GM21619 (cell line): ENCODE results near the gene TMEM221.

Experiments used
- ATAC-seq: cut with Tn5 transposase; IDR thresholded peaks from one replicate; pipeline ENCODE4 v1.9.1; 2021; ENCODE audit not compliant: unreplicated experiment

The TMEM221 gene

DNA sequence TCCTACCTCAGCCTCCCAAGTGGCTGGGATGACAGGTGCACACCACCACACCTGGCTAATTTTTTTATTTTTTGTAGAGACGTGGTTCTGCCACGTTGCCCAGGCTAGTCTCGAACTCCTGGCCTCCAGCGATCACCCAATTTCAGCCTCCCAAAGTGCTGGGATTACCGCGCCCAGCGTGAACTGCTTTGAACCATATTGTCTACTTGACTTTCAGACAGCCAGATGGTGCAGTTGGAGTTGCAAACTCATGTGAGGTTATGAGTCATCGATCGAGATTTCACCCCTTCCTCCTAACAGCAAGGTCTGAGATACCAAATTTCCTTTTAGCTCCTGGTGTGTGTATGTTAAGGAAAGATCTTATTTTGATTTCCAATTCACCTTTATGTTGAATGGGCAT is 24.6 kb upstream of the TMEM221 start:
- no peak for ATAC-seq

DNA sequence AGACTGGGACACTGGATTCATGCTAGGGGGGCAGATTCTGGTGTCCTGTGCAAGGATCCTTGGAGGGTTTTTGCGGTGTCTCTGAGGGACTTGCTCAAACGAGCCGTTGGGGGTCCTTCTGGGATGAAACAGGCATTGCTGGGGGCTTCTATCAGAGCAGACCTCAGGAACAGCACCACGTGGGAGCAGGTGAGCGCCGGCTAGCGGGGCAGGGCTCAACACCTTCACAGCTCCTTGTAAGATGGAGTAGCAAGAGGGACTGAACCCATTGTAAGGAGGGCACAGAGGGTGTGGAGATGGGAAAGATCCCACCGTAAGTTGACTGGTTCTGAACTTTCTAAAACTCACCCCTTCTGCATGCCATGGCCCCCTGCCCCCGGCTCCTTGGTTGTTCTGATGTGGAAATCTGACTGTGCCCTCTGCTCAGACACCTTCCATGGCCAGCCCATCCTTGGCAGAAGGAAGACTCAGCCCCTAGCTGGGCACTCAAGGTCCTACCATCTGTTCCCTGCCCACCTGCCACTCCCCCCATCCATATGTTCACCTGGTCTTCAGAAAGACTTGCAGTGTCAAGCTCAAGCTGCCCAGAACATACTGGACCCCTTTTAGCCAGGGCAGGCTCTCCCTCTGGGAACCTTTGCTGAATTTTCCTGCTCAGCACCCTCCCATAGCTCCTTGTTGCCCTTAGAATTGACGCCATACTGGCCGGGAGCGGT is 23.1 kb upstream of the TMEM221 start:
- ATAC-seq: no peak

DNA sequence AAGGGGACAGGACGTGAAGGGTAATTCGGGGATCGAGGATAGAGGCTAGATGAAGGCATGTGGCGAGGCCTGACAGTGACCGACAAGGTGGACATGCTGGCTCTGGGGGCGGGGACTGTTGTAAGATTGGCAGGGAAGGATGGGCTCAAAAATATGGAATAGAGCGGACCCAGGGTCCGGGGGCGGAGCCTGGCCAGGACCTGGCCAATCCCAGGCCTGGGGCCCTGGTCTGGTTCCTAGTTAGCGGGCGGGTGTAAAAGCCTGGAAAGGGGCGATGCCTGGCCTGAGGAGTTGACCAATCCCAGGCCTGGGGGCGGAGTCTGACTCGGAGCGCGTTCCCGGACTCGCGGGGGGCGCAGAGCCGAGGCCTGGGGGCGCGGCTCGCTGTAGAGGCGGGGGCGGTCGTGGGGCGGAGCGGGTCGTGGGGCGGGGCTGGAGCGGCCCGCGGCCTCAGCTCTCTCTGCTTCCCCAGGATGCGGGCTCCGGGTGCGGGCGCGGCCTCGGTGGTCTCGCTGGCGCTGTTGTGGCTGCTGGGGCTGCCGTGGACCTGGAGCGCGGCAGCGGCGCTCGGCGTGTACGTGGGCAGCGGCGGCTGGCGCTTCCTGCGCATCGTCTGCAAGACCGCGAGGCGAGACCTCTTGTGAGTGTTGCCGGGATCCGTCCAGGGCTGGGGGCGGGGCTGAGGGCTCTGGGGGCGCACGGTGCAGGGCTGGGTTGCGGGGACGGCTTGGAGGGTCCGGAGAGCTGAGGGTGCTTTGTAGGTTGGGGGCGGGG is 21.8 kb upstream of the TMEM221 start, which contains the start of gene SLC27A1:
Gene SLC27A1, plus strand, starts transcription at position 457 of the 774 bp plus-strand sequence. Its CDS starts 17 bp downstream, at position 474.
- peak; percentile 67 for ATAC-seq

DNA sequence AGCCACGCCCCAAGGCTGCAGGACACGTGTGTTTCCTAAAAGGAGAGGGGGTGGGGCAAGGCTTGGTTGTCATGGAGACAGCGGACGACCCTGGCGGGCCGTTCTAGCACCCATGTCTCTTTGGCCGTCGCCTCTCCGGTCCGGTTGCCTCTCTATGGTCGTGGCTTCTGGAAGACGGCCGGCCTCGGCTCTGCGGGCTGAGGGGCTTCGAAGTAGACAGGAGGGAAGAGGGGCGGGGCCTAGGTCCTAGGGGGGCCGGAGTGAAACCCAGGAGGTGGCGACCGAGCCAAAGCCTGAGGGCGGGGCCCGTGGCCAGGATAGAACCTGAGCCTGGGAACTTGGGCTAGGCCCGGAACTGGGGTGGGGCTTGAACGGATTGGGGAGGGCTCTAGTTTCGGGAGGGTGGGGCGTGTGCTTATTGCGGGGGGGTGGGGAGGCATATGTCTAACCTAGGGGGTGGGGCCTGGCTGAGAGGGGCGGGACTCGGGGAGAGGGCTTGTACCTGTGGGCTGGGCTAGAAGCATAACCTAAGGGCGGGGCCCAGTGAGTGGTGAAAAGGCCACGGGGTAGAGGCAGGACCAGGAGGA is 21.1 kb upstream of the TMEM221 start:
- peak; percentile 39 for ATAC-seq

GRCh38 chr19:17469092-17469480 is 20.6 kb upstream of the TMEM221 start:
- ATAC-seq: no peak

- ATAC-seq: no peak
Observed at GRCh38 chr19:17468302-17469091, 20.0 kb upstream of the TMEM221 start.

- no peak for ATAC-seq
Observed at GRCh38 chr19:17467471-17468301, 19.2 kb upstream of the TMEM221 start.

GRCh38 chr19:17466487-17466850 is 18.0 kb upstream of the TMEM221 start:
- no peak for ATAC-seq

- no peak for ATAC-seq
Observed at GRCh38 chr19:17460372-17461230, 12.1 kb upstream of the TMEM221 start, which contains the start of gene NXNL1. Gene NXNL1 (minus strand): TSS chr19:17460926. CDS start chr19:17460869, 57 bp downstream.

GRCh38 chr19:17458970-17459369 is 10.5 kb upstream of the TMEM221 start:
- no peak for ATAC-seq

DNA sequence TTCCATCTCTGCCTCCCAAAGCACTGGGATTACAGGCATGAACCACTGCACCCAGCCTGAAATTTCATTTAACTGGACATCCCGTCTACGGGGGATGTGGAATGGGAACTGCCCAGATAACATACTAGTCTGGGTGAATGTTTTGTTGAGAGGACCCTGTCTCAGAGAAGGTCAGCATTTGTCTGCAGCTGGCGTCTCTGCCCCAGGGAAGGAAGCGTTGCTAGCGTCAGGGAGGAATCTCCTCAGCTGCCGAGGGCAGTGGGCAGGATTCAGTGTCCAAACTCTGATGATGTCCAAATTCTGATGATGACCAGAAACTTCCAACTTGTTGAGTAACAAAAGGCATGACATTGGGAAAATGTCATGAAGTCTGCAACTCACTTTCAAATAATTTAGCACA is 9.1 kb upstream of the TMEM221 start:
- ATAC-seq: no peak

- no peak for ATAC-seq
Observed at GRCh38 chr19:17456127-17456526, 7.7 kb upstream of the TMEM221 start.

DNA sequence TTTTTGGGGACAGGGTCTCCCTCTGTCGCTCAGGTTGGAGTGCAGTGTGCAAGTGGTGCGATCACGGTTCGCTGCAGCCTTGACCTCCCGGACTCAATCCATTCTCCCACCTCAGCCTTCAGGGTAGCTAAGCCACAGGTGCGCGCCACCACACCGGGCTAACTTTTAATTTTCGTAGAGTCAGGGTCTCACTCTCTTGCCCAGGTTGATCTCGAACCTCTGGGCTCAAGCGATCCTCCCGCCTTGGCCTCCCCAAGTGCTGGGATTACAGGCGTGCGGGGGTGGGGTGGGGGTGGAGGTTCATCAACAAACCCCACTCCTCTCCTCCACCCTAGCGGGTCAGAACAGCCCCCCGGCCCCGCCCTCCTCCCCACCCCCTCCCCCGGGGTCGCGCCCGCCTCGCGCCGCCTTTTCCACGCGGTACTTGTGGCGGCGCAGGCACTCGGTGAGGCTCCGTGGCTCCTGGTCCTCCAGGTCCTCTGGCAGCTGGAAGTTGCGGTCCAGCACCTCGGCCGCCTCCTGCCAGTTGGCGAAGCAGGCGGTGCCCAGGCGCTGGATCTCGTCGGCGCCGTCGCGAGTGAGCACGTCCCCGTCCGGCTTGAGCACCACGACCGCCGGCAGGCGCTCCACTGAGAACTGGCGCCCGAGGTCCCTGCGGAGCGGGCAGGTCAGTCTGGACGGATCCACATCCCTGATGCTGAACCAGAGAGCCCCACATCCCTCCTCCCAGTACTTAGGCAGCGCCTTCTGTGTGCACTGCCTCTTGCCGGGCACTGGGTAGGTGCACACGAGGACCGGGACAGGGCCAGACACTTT is 7.0 kb upstream of the TMEM221 start:
- ATAC-seq: no peak

DNA sequence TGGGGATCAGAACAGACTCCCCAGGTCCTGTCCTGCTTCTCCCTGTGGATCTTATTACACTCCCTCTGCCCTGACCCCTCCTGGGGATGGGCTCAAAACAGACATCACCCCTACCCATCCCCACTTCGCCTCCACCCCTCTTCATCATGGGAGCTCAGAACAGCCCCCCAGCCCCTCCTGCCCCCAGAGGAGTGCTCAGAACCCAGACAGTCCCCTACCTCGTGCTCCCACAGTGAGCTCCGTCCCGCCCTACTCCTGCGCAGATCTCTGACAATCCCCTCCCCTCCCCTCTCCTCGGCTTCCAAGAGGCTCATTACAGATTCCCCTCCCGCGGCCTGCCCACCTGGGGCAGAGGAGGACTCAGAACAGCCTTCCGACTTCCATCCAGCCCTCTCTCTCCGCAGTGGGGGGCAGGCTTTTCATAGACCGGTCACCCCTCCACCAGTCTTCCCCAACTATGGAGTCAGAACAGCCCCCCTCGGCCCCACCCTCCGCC is 6.2 kb upstream of the TMEM221 start:
- no peak for ATAC-seq

DNA sequence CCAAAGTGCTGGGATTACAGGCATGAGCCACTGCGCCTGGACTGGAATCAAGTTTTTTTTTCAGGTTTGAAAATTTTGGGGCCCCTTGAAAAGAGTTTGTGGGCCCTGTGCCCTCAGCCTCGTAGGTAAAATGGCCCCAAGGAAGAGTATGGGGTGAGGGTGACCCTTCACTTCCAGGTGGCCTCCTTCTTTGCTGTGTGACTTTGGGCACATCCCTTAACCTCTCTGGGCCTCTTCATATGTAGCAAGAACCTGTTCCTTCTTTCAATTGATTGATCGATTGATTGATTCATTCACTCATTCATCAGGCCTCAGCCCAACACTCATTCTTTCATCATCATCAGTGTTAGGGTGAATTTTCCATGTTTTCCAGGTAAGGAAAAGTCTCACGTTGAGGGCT is 3.4 kb upstream of the TMEM221 start:
- ATAC-seq: no peak

GRCh38 chr19:17450264-17451075 is 2.0 kb upstream of the TMEM221 start:
- ATAC-seq: no peak

DNA sequence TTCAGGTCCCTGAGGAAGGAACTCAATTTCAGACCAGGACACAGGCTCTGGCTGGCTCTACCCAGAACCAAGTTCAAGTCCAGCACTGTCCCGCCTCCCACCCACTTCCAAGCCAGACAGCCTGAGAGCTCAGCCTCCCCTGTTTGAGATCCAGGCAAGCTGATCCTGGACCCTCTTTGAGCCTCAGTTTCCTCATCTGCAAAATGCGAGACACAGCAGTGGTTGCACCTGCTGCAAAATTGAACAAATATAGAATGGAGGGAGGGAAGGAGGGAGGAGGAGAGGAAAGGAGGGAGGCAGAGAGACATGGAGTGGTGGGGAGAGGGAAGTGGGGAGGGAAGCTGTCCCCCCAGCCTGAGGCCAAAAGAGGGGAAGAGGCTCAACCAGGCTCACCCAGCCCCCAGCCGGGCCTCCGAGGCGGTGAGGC is 751 bp downstream of the TMEM221 start:
- no peak for ATAC-seq
